B cell (primary cell): ENCODE results near the gene PRDM2. TPM values are rescaled to one million over a fixed set of nuclear protein-coding genes. Genes with fewer than 3 reads are reported as not detected.

Experiments
- ATAC-seq: fragments of 200-7000 bp; cut with Tn5 transposase; one replicate; pipeline ENCODE4 v1.10.0; 2021; ENCODE audit warnings: low read depth, mild to moderate bottlenecking, moderate number of reproducible peaks, moderate library complexity
- CTCF ChIA-PET: fragments of 350-600 bp; sonication (Branson Sonifier 250); formaldehyde crosslinking; loops from one replicate; lab custom pipeline; 2021; ENCODE audit warnings: antibody characterized with exemption, inconsistent platforms; lab: Charles Lee
- POLR2A ChIA-PET: fragments of 350-600 bp; sonication (Branson Sonifier 250); formaldehyde crosslinking; loops from one replicate; lab custom pipeline; 2021; ENCODE audit warnings: antibody characterized with exemption; lab: Charles Lee
- DNase-seq: peaks from one replicate; pipeline ENCODE4 v3.0.0; 2013
- H2AFZ ChIP-seq: 2 replicates; pipeline ENCODE4 v1.6.1; 2012; ENCODE audit warnings: mild to moderate bottlenecking, low read depth, low read length; ENCODE audit not compliant: insufficient read depth, poor library complexity, severe bottlenecking
- H3K27ac ChIP-seq, 2 donors: 1 replicate in 1 of 2; 2 replicates in 1 of 2; pipeline ENCODE4 v1.5.1; 2012 to 2013; ENCODE audit warnings: low read length in 2 of 2, mild to moderate bottlenecking in 2 of 2, moderate library complexity in 1 of 2
- H3K27me3 ChIP-seq, 4 experiments: fragments of 200-600 bp in 1 of 4; sonication (generic) in 1 of 4; replicated peaks in 1 of 4; 1 replicate in 2 of 4; 2 replicates in 2 of 4; pipeline versions ENCODE4 v1.6.1 to v1.7.0; 2013 to 2016; ENCODE audit warnings: low read length in 3 of 4, mild to moderate bottlenecking in 2 of 4, mixed read lengths in 1 of 4, moderate library complexity in 1 of 4; ENCODE audit not compliant: insufficient read depth in 4 of 4, control insufficient read depth in 3 of 4; ENCODE audit errors: control extremely low read depth in 1 of 4
- H3K36me3 ChIP-seq, 2 experiments: replicated peaks in 1 of 2; 1 replicate in 1 of 2; 2 replicates in 1 of 2; pipeline versions ENCODE4 v1.6.1 to v1.7.1; 2013; ENCODE audit warnings: low read length in 1 of 2; ENCODE audit not compliant: insufficient read depth in 2 of 2, control insufficient read depth in 1 of 2; ENCODE audit errors: control extremely low read depth in 1 of 2, extremely low read depth in 1 of 2
- H3K4me1 ChIP-seq, 2 donors: fragments of 200-600 bp in 1 of 2; sonication (generic) in 1 of 2; 1 replicate in 1 of 2; 2 replicates in 1 of 2; pipeline versions ENCODE4 v1.5.1 to v1.6.1; 2013 to 2017; ENCODE audit warnings: low read length in 2 of 2; ENCODE audit not compliant: control insufficient read depth in 2 of 2, insufficient read depth in 2 of 2
- H3K4me2 ChIP-seq: replicated peaks from 2 replicates; pipeline ENCODE3; 2012; ENCODE audit warnings: mild to moderate bottlenecking, low read depth, low read length; ENCODE audit not compliant: poor library complexity, severe bottlenecking
- H3K4me3 ChIP-seq, 5 experiments: fragments of 200-600 bp in 1 of 5; sonication (generic) in 1 of 5; 1 replicate in 3 of 5; 2 replicates in 2 of 5; pipeline versions ENCODE4 v1.5.1 to v1.7.0; 2011 to 2016; ENCODE audit warnings: low read length in 4 of 5, mild to moderate bottlenecking in 4 of 5, low read depth in 2 of 5, control low read depth in 1 of 5, moderate library complexity in 1 of 5; ENCODE audit not compliant: insufficient read depth in 1 of 5; ENCODE audit errors: control extremely low read depth in 1 of 5, extremely low read depth in 1 of 5
- H3K79me2 ChIP-seq: fragments of 200-600 bp; sonication (generic); one replicate; pipeline ENCODE4 v1.6.0; 2016; ENCODE audit warnings: low read length; ENCODE audit not compliant: control insufficient read depth, insufficient read depth
- H3K9ac ChIP-seq: fragments of 200-600 bp; sonication (generic); 2 replicates; pipeline ENCODE4 v1.6.1; 2017; ENCODE audit warnings: mild to moderate bottlenecking, low read length, moderate library complexity
- H3K9me3 ChIP-seq, 3 donors: one replicate each; pipeline versions ENCODE4 v1.6.1 to v1.7.1; 2013; ENCODE audit warnings: low read length in 2 of 3; ENCODE audit not compliant: control insufficient read depth in 2 of 3, insufficient read depth in 1 of 3; ENCODE audit errors: control extremely low read depth in 1 of 3
- H4K20me1 ChIP-seq: 2 replicates; pipeline ENCODE4 v1.6.0; 2012; ENCODE audit warnings: mild to moderate bottlenecking, low read length; ENCODE audit not compliant: insufficient read depth, control insufficient read depth, poor library complexity, severe bottlenecking
- H3K27ac Mint-ChIP-seq: one replicate; pipeline ENCODE4 v1.8.0; 2021; ENCODE audit warnings: mixed read lengths
- H3K27me3 Mint-ChIP-seq: one replicate; pipeline ENCODE4 v1.8.0; 2021; ENCODE audit warnings: mixed read lengths
- H3K4me1 Mint-ChIP-seq: one replicate; pipeline ENCODE4 v1.8.0; 2021; ENCODE audit warnings: mixed read lengths
- H3K4me3 Mint-ChIP-seq: one replicate; pipeline ENCODE4 v1.8.0; 2021; ENCODE audit warnings: mixed read lengths
- H3K9me3 Mint-ChIP-seq: one replicate; pipeline ENCODE4 v1.8.0; 2022; ENCODE audit warnings: mixed read lengths; ENCODE audit not compliant: insufficient read depth
- CTCF ChIP-seq: fragments of 200-600 bp; IDR thresholded peaks from one replicate; pipeline ENCODE4 v1.8.0; 2022; ENCODE audit warnings: antibody characterized with exemption, mild to moderate bottlenecking
- EZH2 ChIP-seq: IDR thresholded peaks from 2 replicates; pipeline ENCODE4 v1.6.1; 2012; ENCODE audit warnings: borderline replicate concordance, low read depth, mild to moderate bottlenecking, moderate library complexity, low read length; ENCODE audit not compliant: insufficient read depth, poor library complexity, severe bottlenecking
- WGBS: methylation state at CpG from one replicate; pipeline ENCODE4 v1.1.5; 2013; ENCODE audit warnings: missing lambda C conversion rate; ENCODE audit not compliant: insufficient coverage; 5-methylcytosine and 5-hydroxymethylcytosine counted together
- intact Hi-C: fragments of 100-400 bp; cut with micrococcal nuclease; formaldehyde crosslinking; loops from one replicate; pipeline ENCODE4 v1.10.0; 2022
- polyA plus RNA-seq: library from polyadenylated mRNA; depleted of rRNA; stranded (reverse); fragments of >200 nt; gene quantifications from 2 replicates; pipeline ENCODE4 v1.2.3, GENCODE V29; 2012
- total RNA-seq, 2 donors: library from RNA; stranded (reverse); fragments of 120-200 nt in 1 of 2; gene quantifications; 1 replicate in 1 of 2; 2 replicates in 1 of 2; pipeline versions ENCODE4 v1.2.3 to v1.2.4, GENCODE V29; 2013 to 2022

The PRDM2 gene
- total and polyA plus RNA-seq, 2 donors (not counting 1 experiment from before 2014, with no cell fraction given): 50.1 to 432 TPM

GRCh38 chr1:13851726-13852125, 151.7 kb downstream of the PRDM2 start:
- no peaks in the 10 kb centered on the region for H3K4me1 Mint-ChIP-seq
- TF ChIP-seq CTCF (no peak), EZH2 (no peak)
- no peak overlapping the region for H3K9ac ChIP-seq
- no peak overlapping the region for H3K4me3 ChIP-seq
- H3K27ac Mint-ChIP-seq: no peak overlapping the region
- H3K36me3 ChIP-seq: no peaks in the 10 kb centered on the region
- H3K9me3 ChIP-seq: peaks cover 0 to 9% (median 6%) of the 10 kb centered on the region in 3 donors
- no peak overlapping the region for H3K4me2 ChIP-seq
- no peak for ATAC-seq
- WGBS: 100% methylated on average over 1 of the region's 2 CpGs
- ChIA-PET CTCF (no interaction called here), POLR2A (no interaction called here)
- H4K20me1 ChIP-seq: no peaks in the 10 kb centered on the region
- H3K9me3 Mint-ChIP-seq: peaks cover 8% of the 10 kb centered on the region
- no peaks in the 10 kb centered on the region for H3K79me2 ChIP-seq
- H2AFZ ChIP-seq: no peak overlapping the region
- no peak for DNase-seq
- H3K4me1 ChIP-seq: no peaks in the 10 kb centered on the region
- H3K27me3 Mint-ChIP-seq: peaks cover 28% of the 10 kb centered on the region
- H3K27ac ChIP-seq: no peak overlapping the region
- H3K27me3 ChIP-seq: peaks cover 0 to 2% (median 0%) of the 10 kb centered on the region in 4 experiments
- no peak overlapping the region for H3K4me3 Mint-ChIP-seq
- intact Hi-C loops: no loop called here

DNA sequence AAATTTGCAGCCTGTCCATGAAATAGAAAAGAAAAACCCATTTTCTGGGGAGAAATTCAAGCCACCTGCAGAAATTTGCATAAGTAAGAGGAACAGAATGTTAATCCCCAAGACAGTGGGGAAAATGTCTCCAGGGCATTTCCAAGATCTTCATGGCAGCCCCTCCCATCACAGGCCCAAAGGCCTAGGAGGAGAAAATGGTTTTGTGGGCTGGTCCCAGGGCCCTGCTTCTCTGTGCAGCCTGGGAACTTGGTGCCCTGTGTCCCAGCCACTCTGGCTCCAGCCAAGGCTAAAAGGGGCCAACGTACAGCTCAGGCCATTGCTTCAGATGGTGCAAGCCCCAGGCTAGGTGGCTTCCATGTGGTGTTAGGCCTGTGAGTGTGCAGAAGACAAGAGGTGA, 155.6 kb downstream of the PRDM2 start:
- no peaks in the 10 kb centered on the region for H3K79me2 ChIP-seq
- H3K27ac ChIP-seq: no peak overlapping the region
- H3K9ac ChIP-seq: no peak overlapping the region
- intact Hi-C loops: no loop called here
- H4K20me1 ChIP-seq: no peaks in the 10 kb centered on the region
- H3K4me2 ChIP-seq: no peak overlapping the region
- ATAC-seq (no peak), DNase-seq (no peak)
- H3K27me3 Mint-ChIP-seq: peaks cover 23% of the 10 kb centered on the region
- H3K4me1 ChIP-seq: no peaks in the 10 kb centered on the region
- no peaks in the 10 kb centered on the region for H3K36me3 ChIP-seq
- peaks cover 11% of the 10 kb centered on the region for H3K9me3 Mint-ChIP-seq
- TF ChIP-seq CTCF (no peak), EZH2 (no peak)
- peaks cover 0 to 3% (median 0%) of the 10 kb centered on the region in 4 experiments for H3K27me3 ChIP-seq
- ChIA-PET POLR2A (no interaction called here), CTCF (no interaction called here)
- H3K4me1 Mint-ChIP-seq: no peaks in the 10 kb centered on the region
- no peak overlapping the region for H2AFZ ChIP-seq
- WGBS: 90% methylated on average over 1 of the region's 1 CpG
- H3K4me3 ChIP-seq: no peak overlapping the region
- no peak overlapping the region for H3K27ac Mint-ChIP-seq
- H3K4me3 Mint-ChIP-seq: no peak overlapping the region
- peaks cover 2 to 9% (median 6%) of the 10 kb centered on the region in 3 donors for H3K9me3 ChIP-seq
